Measurements from ENCODE around the gene AMT. TPM values are rescaled to one million over a fixed set of nuclear protein-coding genes. Genes with fewer than 3 reads are reported as not detected.
A peak's percentile ranks its signal among the peaks of the same experiment; 100 is the strongest.

The AMT gene
- total and polyA plus RNA-seq, 2 donors from 2014 or later: 15.2 to 44.1 TPM

- no peak for DNase-seq
- Histone ChIP-seq H3K9ac (ENCODE audit: low read length in 3 of 3) (no peak overlapping the region), H3K9me3 (ENCODE audit: control insufficient read depth in 2 of 3, insufficient read depth in 1 of 3, low read length in 3 of 3) (no peaks in the 10 kb centered on the region), H3K4me1 (ENCODE audit: control insufficient read depth in 2 of 3, insufficient read depth in 2 of 3, low read depth in 1 of 3, low read length in 3 of 3) (peaks cover 0 to 20% (median 18%) of the 10 kb centered on the region in 3 donors), H3K27ac (ENCODE audit: low read depth in 2 of 2, low read length in 2 of 2) (no peak overlapping the region), H3K36me3 (ENCODE audit: control insufficient read depth in 2 of 3, insufficient read depth in 3 of 3, low read length in 3 of 3) (no peaks in the 10 kb centered on the region), H3K27me3 (ENCODE audit: control insufficient read depth, insufficient read depth, low read length) (no peaks in the 10 kb centered on the region), H3K4me3 (ENCODE audit: low read length in 3 of 3) (no peak overlapping the region)
- FAIRE-seq: no peak
- TF ChIP-seq CTCF (IDR thresholded peaks at IDR 0.05; ENCODE audit: borderline replicate concordance, extremely low read depth, insufficient read depth): no peak
- intact Hi-C loops (cut with DNase I): no loop called here
Measured at GRCh38 chr3:49465270-49466034, 43.2 kb upstream of the AMT start.

GRCh38 chr3:49462222-49462621, 39.9 kb upstream of the AMT start:
- H3K9me3 ChIP-seq (ENCODE audit: control insufficient read depth in 2 of 3, insufficient read depth in 1 of 3, low read length in 3 of 3): no peaks in the 10 kb centered on the region
- H3K4me1 ChIP-seq (ENCODE audit: control insufficient read depth in 2 of 3, insufficient read depth in 2 of 3, low read depth in 1 of 3, low read length in 3 of 3): peaks cover 0 to 28% (median 19%) of the 10 kb centered on the region in 3 donors
- H3K27ac ChIP-seq (ENCODE audit: low read depth in 2 of 2, low read length in 2 of 2): peak overlapping the region; percentile 75 to 76
- no peak overlapping the region for H3K4me3 ChIP-seq (ENCODE audit: low read length in 3 of 3)
- FAIRE-seq: no peak
- H3K36me3 ChIP-seq (ENCODE audit: control insufficient read depth in 2 of 3, insufficient read depth in 3 of 3, low read length in 3 of 3): no peaks in the 10 kb centered on the region
- H3K27me3 ChIP-seq (ENCODE audit: control insufficient read depth, insufficient read depth, low read length): no peaks in the 10 kb centered on the region
- TF ChIP-seq CTCF (IDR thresholded peaks at IDR 0.05; ENCODE audit: borderline replicate concordance, extremely low read depth, insufficient read depth): no peak
- peak in 2 of 5 donors; percentile 26 to 29 for DNase-seq
- no peak overlapping the region for H3K9ac ChIP-seq (ENCODE audit: low read length in 3 of 3)
- intact Hi-C loops (cut with DNase I): no loop called here

- TF ChIP-seq CTCF (IDR thresholded peaks at IDR 0.05; ENCODE audit: borderline replicate concordance, extremely low read depth, insufficient read depth): no peak
- Histone ChIP-seq H3K4me3 (ENCODE audit: low read length in 3 of 3) (no peak overlapping the region), H3K27me3 (ENCODE audit: control insufficient read depth, insufficient read depth, low read length) (no peaks in the 10 kb centered on the region), H3K36me3 (ENCODE audit: control insufficient read depth in 2 of 3, insufficient read depth in 3 of 3, low read length in 3 of 3) (no peaks in the 10 kb centered on the region), H3K27ac (ENCODE audit: low read depth in 2 of 2, low read length in 2 of 2) (peak overlapping the region; percentile 75 to 76), H3K9me3 (ENCODE audit: control insufficient read depth in 2 of 3, insufficient read depth in 1 of 3, low read length in 3 of 3) (no peaks in the 10 kb centered on the region), H3K9ac (ENCODE audit: low read length in 3 of 3) (peak overlapping the region in 1 of 3 donors; percentile 8), H3K4me1 (ENCODE audit: control insufficient read depth in 2 of 3, insufficient read depth in 2 of 3, low read depth in 1 of 3, low read length in 3 of 3) (peaks cover 0 to 28% (median 19%) of the 10 kb centered on the region in 3 donors)
- FAIRE-seq (no peak), DNase-seq (peak in 4 of 5 donors; percentile 80 to 85 (median 82))
- intact Hi-C loops (cut with DNase I): no loop called here
Measured at GRCh38 chr3:49461443-49462171, 39.3 kb upstream of the AMT start.

All from kidney (tissue), 14 donors.